Uterus (tissue), 2 donors: Measurements from ENCODE around the gene ACTRT2.

Experiments used
- CTCF ChIP-seq, 4 experiments: fragments of 200-600 bp in 2 of 4; fragments of 450-650 bp in 2 of 4; sonication (generic) in 2 of 4; IDR thresholded peaks; one replicate each; pipeline ENCODE4 v1.5.1; 2016 to 2019; ENCODE audit warnings: antibody characterized with exemption in 4 of 4, mild to moderate bottlenecking in 2 of 4, moderate library complexity in 1 of 4
- POLR2A ChIP-seq, 2 donors: fragments of 450-650 bp; IDR thresholded peaks; one replicate each; pipeline ENCODE4 v1.6.1; 2016; ENCODE audit warnings: antibody characterized with exemption in 2 of 2, mild to moderate bottlenecking in 1 of 2, moderate library complexity in 1 of 2

- TF ChIP-seq CTCF (IDR thresholded peaks at IDR 0.05), result no peak
- no peak for TF ChIP-seq POLR2A (IDR thresholded peaks at IDR 0.05)
Observed at GRCh38 chr1:3053986-3054385, 32.7 kb downstream of the ACTRT2 start.
